SK-N-SH (cell line): ENCODE results near the gene STIM2. TPM values are rescaled to one million over a fixed set of nuclear protein-coding genes. Genes with fewer than 3 reads are reported as not detected.

Experiments
- CTCF ChIA-PET: fragments of 300-600, 350-600 bp; formaldehyde crosslinking; extraction: SDS; loops from one replicate; lab custom pipeline; 2021; lab: Yijun Ruan, JAX
- POLR2A ChIA-PET: fragments of 350-600 bp; sonication (Branson Sonifier 250); formaldehyde crosslinking; extraction: SDS; loops from one replicate; lab custom pipeline; 2020; ENCODE audit warnings: antibody characterized with exemption, inconsistent platforms; lab: Yijun Ruan, JAX
- DNase-seq: peaks from one replicate; pipeline ENCODE4 v3.0.0; 2012
- H2AFZ ChIP-seq: fragments of 200-600 bp; sonication (generic); 2 replicates; pipeline ENCODE4 v1.8.1; 2016; ENCODE audit warnings: antibody characterized with exemption, mild to moderate bottlenecking, low read depth
- H3F3A ChIP-seq: fragments of 200-600 bp; sonication (generic); replicated peaks from 2 replicates; pipeline ENCODE3; 2016; ENCODE audit warnings: antibody characterized with exemption, mild to moderate bottlenecking; ENCODE audit not compliant: insufficient read depth
- H3K27ac ChIP-seq, 2 experiments: fragments of 200-500 bp in 1 of 2; fragments of 200-600 bp in 1 of 2; sonication (Bioruptor generic) in 1 of 2; sonication (generic), shearing (Covaris generic) in 1 of 2; 2 replicates each; pipeline versions ENCODE4 v1.5.1 to v1.6.1; 2014 to 2016; ENCODE audit warnings: low read depth in 2 of 2, inconsistent platforms in 1 of 2, low read length in 1 of 2, mild to moderate bottlenecking in 1 of 2, mixed read lengths in 1 of 2
- H3K27me3 ChIP-seq: fragments of 200-600 bp; sonication (generic), shearing (Covaris generic); 2 replicates; pipeline ENCODE4 v1.6.1; 2016; ENCODE audit warnings: mixed run types; ENCODE audit not compliant: insufficient read depth
- H3K36me3 ChIP-seq, 2 experiments: fragments of 200-500 bp in 1 of 2; fragments of 200-600 bp in 1 of 2; sonication (Bioruptor generic) in 1 of 2; sonication (generic) in 1 of 2; replicated peaks in 1 of 2; 2 replicates each; pipeline versions ENCODE3 to v1.5.1; 2014 to 2016; ENCODE audit warnings: low read length in 1 of 2, mild to moderate bottlenecking in 1 of 2; ENCODE audit not compliant: insufficient read depth in 2 of 2, control insufficient read depth in 1 of 2
- H3K4me1 ChIP-seq, 2 experiments: fragments of 200-500 bp in 1 of 2; fragments of 200-600 bp in 1 of 2; sonication (Bioruptor generic) in 1 of 2; sonication (generic), shearing (Covaris generic) in 1 of 2; 2 replicates each; pipeline versions ENCODE4 v1.5.1 to v1.6.1; 2014 to 2016; ENCODE audit warnings: low read depth in 1 of 2, low read length in 1 of 2, mixed run types in 1 of 2; ENCODE audit not compliant: insufficient read depth in 2 of 2, control insufficient read depth in 1 of 2
- H3K4me2 ChIP-seq: fragments of 200-600 bp; sonication (generic), shearing (Covaris generic); 2 replicates; pipeline ENCODE4 v1.6.1; 2017; ENCODE audit warnings: mixed run types
- H3K4me3 ChIP-seq, 2 experiments: fragments of 200-500 bp in 1 of 2; fragments of 200-600 bp in 1 of 2; sonication (Bioruptor generic) in 1 of 2; sonication (generic), shearing (Covaris generic) in 1 of 2; 2 replicates each; pipeline versions ENCODE4 v1.5.1 to v1.8.1; 2014 to 2016; ENCODE audit warnings: low read depth in 2 of 2, inconsistent platforms in 1 of 2, low read length in 1 of 2, mild to moderate bottlenecking in 1 of 2, mixed read lengths in 1 of 2, moderate library complexity in 1 of 2
- H3K79me2 ChIP-seq: fragments of 200-600 bp; sonication (generic); 2 replicates; pipeline ENCODE4 v1.8.1; 2017; ENCODE audit warnings: mild to moderate bottlenecking; ENCODE audit not compliant: insufficient read depth
- H3K9ac ChIP-seq: fragments of 200-600 bp; sonication (generic); 2 replicates; pipeline ENCODE4 v1.6.1; 2017; ENCODE audit warnings: mixed run types
- H3K9me2 ChIP-seq: fragments of 200-600 bp; sonication (generic); 2 replicates; pipeline ENCODE4 v1.6.1; 2017; ENCODE audit warnings: mixed run types
- H3K9me3 ChIP-seq: fragments of 200-600 bp; sonication (generic); 2 replicates; pipeline ENCODE4 v1.6.1; 2017; ENCODE audit warnings: mixed run types, mild to moderate bottlenecking, moderate library complexity
- H4K20me1 ChIP-seq: fragments of 200-600 bp; sonication (generic); 2 replicates; pipeline ENCODE4 v1.6.1; 2017; ENCODE audit warnings: mild to moderate bottlenecking, mixed run types; ENCODE audit not compliant: insufficient read depth
- ELF1 ChIP-seq: IDR thresholded peaks from 2 replicates; pipeline ENCODE4 v1.4.0; 2012
- EZH2phosphoT487 ChIP-seq: fragments of 200-600 bp; sonication (generic); IDR thresholded peaks from 2 replicates; pipeline ENCODE4 v1.6.1; 2017; ENCODE audit warnings: low read depth, mixed run types, mild to moderate bottlenecking, antibody characterized with exemption, moderate library complexity, borderline replicate concordance
- FOXJ3 ChIP-seq: sonication (generic); formaldehyde crosslinking; IDR thresholded peaks from 2 replicates; pipeline ENCODE4 v1.5.1; 2020; ENCODE audit warnings: mild to moderate bottlenecking, missing genetic modification reagents
- FOXM1 ChIP-seq: IDR thresholded peaks from 2 replicates; pipeline ENCODE4 v1.4.0; 2012; ENCODE audit warnings: low read depth, mild to moderate bottlenecking
- GABPA ChIP-seq: IDR thresholded peaks from 2 replicates; pipeline ENCODE4 v1.4.0; 2012; ENCODE audit warnings: low read depth, mild to moderate bottlenecking
- IRF3 ChIP-seq: fragments of 150-350 bp; IDR thresholded peaks from 2 replicates; pipeline ENCODE4 v1.6.1; 2016; ENCODE audit warnings: mild to moderate bottlenecking, low read depth, low read length
- JUND ChIP-seq: IDR thresholded peaks from 2 replicates; pipeline ENCODE4 v1.4.0; 2012
- MAX ChIP-seq: IDR thresholded peaks from 2 replicates; pipeline ENCODE4 v1.4.0; 2012; ENCODE audit warnings: low read depth
- MEF2A ChIP-seq: IDR thresholded peaks from 2 replicates; pipeline ENCODE4 v1.4.0; 2012; ENCODE audit warnings: low read depth, borderline replicate concordance
- NFIC ChIP-seq: IDR thresholded peaks from 2 replicates; pipeline ENCODE4 v1.4.0; 2012; ENCODE audit warnings: borderline replicate concordance
- PBX3 ChIP-seq: IDR thresholded peaks from 2 replicates; pipeline ENCODE4; 2012
- POLR2AphosphoS5 ChIP-seq: IDR thresholded peaks from 2 replicates; pipeline ENCODE4 v1.6.1; 2012; ENCODE audit warnings: low read depth, low read length
- RCOR1 ChIP-seq: fragments of 150-350 bp; IDR thresholded peaks from 2 replicates; pipeline ENCODE4 v1.6.1; 2017; ENCODE audit warnings: antibody characterized with exemption, low read length
- RFX5 ChIP-seq: IDR thresholded peaks from 2 replicates; pipeline ENCODE4 v1.6.1; 2012; ENCODE audit warnings: mild to moderate bottlenecking, improper control_type of control experiment, low read length
- SIN3A ChIP-seq: IDR thresholded peaks from 2 replicates; pipeline ENCODE4 v1.6.1; 2012; ENCODE audit warnings: low read depth, mild to moderate bottlenecking, low read length, moderate library complexity, borderline replicate concordance
- SMC3 ChIP-seq: IDR thresholded peaks from 2 replicates; pipeline ENCODE4 v1.6.1; 2012; ENCODE audit warnings: low read depth, low read length, improper control_type of control experiment
- TEAD4 ChIP-seq: IDR thresholded peaks from 2 replicates; pipeline ENCODE4 v1.4.0; 2012; ENCODE audit warnings: mild to moderate bottlenecking, borderline replicate concordance; ENCODE audit not compliant: insufficient read depth
- USF1 ChIP-seq: IDR thresholded peaks from 2 replicates; pipeline ENCODE4 v1.4.0; 2012; ENCODE audit warnings: low read depth, borderline replicate concordance
- ZBTB33 ChIP-seq: IDR thresholded peaks from 2 replicates; pipeline ENCODE4 v1.4.0; 2012; ENCODE audit warnings: low read depth, borderline replicate concordance
- WGBS: methylation state at CpG from one replicate; pipeline ENCODE4 v1.1.6; 2017; ENCODE audit warnings: low lambda C conversion rate; 5-methylcytosine and 5-hydroxymethylcytosine counted together
- polyA plus RNA-seq, 3 experiments: library from polyadenylated mRNA; depleted of rRNA; stranded (reverse); fragments of >200 nt; gene quantifications; 2 replicates each; pipeline ENCODE4 v1.2.3, GENCODE V29; 2012

The STIM2 gene
- polyA plus RNA-seq, 1 of the 3 experiments (the other 2 are of a cell fraction), result 14.7 TPM

- Histone ChIP-seq H3K9ac (no peak overlapping the region), H2AFZ (no peak overlapping the region), H3K27me3 (no peaks in the 10 kb centered on the region), H3K9me2 (no peaks in the 10 kb centered on the region), H3K36me3 (no peaks in the 10 kb centered on the region), H3K4me1 (peaks cover 0 to 13% of the 10 kb centered on the region in 2 experiments; a peak in 2 of 4 replicates), H3K27ac (no peak overlapping the region), H3K9me3 (no peaks in the 10 kb centered on the region), H3F3A (no peaks in the 10 kb centered on the region), H4K20me1 (no peaks in the 10 kb centered on the region), H3K4me2 (no peak overlapping the region), H3K4me3 (no peak overlapping the region), H3K79me2 (peaks cover 5% of the 10 kb centered on the region; the same call in 1 of the 2 replicates)
- ChIA-PET POLR2A (no interaction called here), CTCF (no interaction called here)
- DNase-seq, result no peak
- WGBS, result over 99% methylated on average over 6 of the region's 6 CpGs
- TF ChIP-seq RCOR1 (no peak), IRF3 (no peak), TEAD4 (no peak), SIN3A (no peak), GABPA (no peak), JUND (no peak), RFX5 (no peak), FOXJ3 (CRISPR knock-in tag) (no peak), ZBTB33 (no peak), USF1 (no peak), EZH2phosphoT487 (no peak), NFIC (no peak), SMC3 (no peak), PBX3 (no peak), MAX (no peak), MEF2A (no peak), ELF1 (no peak), FOXM1 (no peak), POLR2AphosphoS5 (no peak)
Measured at GRCh38 chr4:26912069-26912468, 51.4 kb downstream of the STIM2 start.
